B cell (primary cell): ENCODE measurements around the gene FRMD8. TPM values are rescaled to one million over a fixed set of nuclear protein-coding genes. Genes with fewer than 3 reads are reported as not detected.

Experiments used
- ATAC-seq: fragments of 200-7000 bp; cut with Tn5 transposase; one replicate; pipeline ENCODE4 v1.10.0; 2021; ENCODE audit warnings: low read depth, mild to moderate bottlenecking, moderate number of reproducible peaks, moderate library complexity
- CTCF ChIA-PET: fragments of 350-600 bp; sonication (Branson Sonifier 250); formaldehyde crosslinking; loops from one replicate; lab custom pipeline; 2021; ENCODE audit warnings: antibody characterized with exemption, inconsistent platforms; lab: Charles Lee
- POLR2A ChIA-PET: fragments of 350-600 bp; sonication (Branson Sonifier 250); formaldehyde crosslinking; loops from one replicate; lab custom pipeline; 2021; ENCODE audit warnings: antibody characterized with exemption; lab: Charles Lee
- DNase-seq: peaks from one replicate; pipeline ENCODE4 v3.0.0; 2013
- H2AFZ ChIP-seq: 2 replicates; pipeline ENCODE4 v1.6.1; 2012; ENCODE audit warnings: mild to moderate bottlenecking, low read depth, low read length; ENCODE audit not compliant: insufficient read depth, poor library complexity, severe bottlenecking
- H3K27ac ChIP-seq, 2 donors: 1 replicate in 1 of 2; 2 replicates in 1 of 2; pipeline ENCODE4 v1.5.1; 2012 to 2013; ENCODE audit warnings: low read length in 2 of 2, mild to moderate bottlenecking in 2 of 2, moderate library complexity in 1 of 2
- H3K27me3 ChIP-seq, 4 experiments: fragments of 200-600 bp in 1 of 4; sonication (generic) in 1 of 4; replicated peaks in 1 of 4; 1 replicate in 2 of 4; 2 replicates in 2 of 4; pipeline versions ENCODE4 v1.6.1 to v1.7.0; 2013 to 2016; ENCODE audit warnings: low read length in 3 of 4, mild to moderate bottlenecking in 2 of 4, mixed read lengths in 1 of 4, moderate library complexity in 1 of 4; ENCODE audit not compliant: insufficient read depth in 4 of 4, control insufficient read depth in 3 of 4; ENCODE audit errors: control extremely low read depth in 1 of 4
- H3K36me3 ChIP-seq, 2 experiments: replicated peaks in 1 of 2; 1 replicate in 1 of 2; 2 replicates in 1 of 2; pipeline versions ENCODE4 v1.6.1 to v1.7.1; 2013; ENCODE audit warnings: low read length in 1 of 2; ENCODE audit not compliant: insufficient read depth in 2 of 2, control insufficient read depth in 1 of 2; ENCODE audit errors: control extremely low read depth in 1 of 2, extremely low read depth in 1 of 2
- H3K4me1 ChIP-seq, 2 donors: fragments of 200-600 bp in 1 of 2; sonication (generic) in 1 of 2; 1 replicate in 1 of 2; 2 replicates in 1 of 2; pipeline versions ENCODE4 v1.5.1 to v1.6.1; 2013 to 2017; ENCODE audit warnings: low read length in 2 of 2; ENCODE audit not compliant: control insufficient read depth in 2 of 2, insufficient read depth in 2 of 2
- H3K4me2 ChIP-seq: replicated peaks from 2 replicates; pipeline ENCODE3; 2012; ENCODE audit warnings: mild to moderate bottlenecking, low read depth, low read length; ENCODE audit not compliant: poor library complexity, severe bottlenecking
- H3K4me3 ChIP-seq, 5 experiments: fragments of 200-600 bp in 1 of 5; sonication (generic) in 1 of 5; 1 replicate in 3 of 5; 2 replicates in 2 of 5; pipeline versions ENCODE4 v1.5.1 to v1.7.0; 2011 to 2016; ENCODE audit warnings: low read length in 4 of 5, mild to moderate bottlenecking in 4 of 5, low read depth in 2 of 5, control low read depth in 1 of 5, moderate library complexity in 1 of 5; ENCODE audit not compliant: insufficient read depth in 1 of 5; ENCODE audit errors: control extremely low read depth in 1 of 5, extremely low read depth in 1 of 5
- H3K79me2 ChIP-seq: fragments of 200-600 bp; sonication (generic); one replicate; pipeline ENCODE4 v1.6.0; 2016; ENCODE audit warnings: low read length; ENCODE audit not compliant: control insufficient read depth, insufficient read depth
- H3K9ac ChIP-seq: fragments of 200-600 bp; sonication (generic); 2 replicates; pipeline ENCODE4 v1.6.1; 2017; ENCODE audit warnings: mild to moderate bottlenecking, low read length, moderate library complexity
- H3K9me3 ChIP-seq, 3 donors: one replicate each; pipeline versions ENCODE4 v1.6.1 to v1.7.1; 2013; ENCODE audit warnings: low read length in 2 of 3; ENCODE audit not compliant: control insufficient read depth in 2 of 3, insufficient read depth in 1 of 3; ENCODE audit errors: control extremely low read depth in 1 of 3
- H4K20me1 ChIP-seq: 2 replicates; pipeline ENCODE4 v1.6.0; 2012; ENCODE audit warnings: mild to moderate bottlenecking, low read length; ENCODE audit not compliant: insufficient read depth, control insufficient read depth, poor library complexity, severe bottlenecking
- H3K27ac Mint-ChIP-seq: one replicate; pipeline ENCODE4 v1.8.0; 2021; ENCODE audit warnings: mixed read lengths
- H3K27me3 Mint-ChIP-seq: one replicate; pipeline ENCODE4 v1.8.0; 2021; ENCODE audit warnings: mixed read lengths
- H3K4me1 Mint-ChIP-seq: one replicate; pipeline ENCODE4 v1.8.0; 2021; ENCODE audit warnings: mixed read lengths
- H3K4me3 Mint-ChIP-seq: one replicate; pipeline ENCODE4 v1.8.0; 2021; ENCODE audit warnings: mixed read lengths
- H3K9me3 Mint-ChIP-seq: one replicate; pipeline ENCODE4 v1.8.0; 2022; ENCODE audit warnings: mixed read lengths; ENCODE audit not compliant: insufficient read depth
- EZH2 ChIP-seq: IDR thresholded peaks from 2 replicates; pipeline ENCODE4 v1.6.1; 2012; ENCODE audit warnings: borderline replicate concordance, low read depth, mild to moderate bottlenecking, moderate library complexity, low read length; ENCODE audit not compliant: insufficient read depth, poor library complexity, severe bottlenecking
- WGBS: methylation state at CpG from one replicate; pipeline ENCODE4 v1.1.5; 2013; ENCODE audit warnings: missing lambda C conversion rate; ENCODE audit not compliant: insufficient coverage; 5-methylcytosine and 5-hydroxymethylcytosine counted together
- intact Hi-C: fragments of 100-400 bp; cut with micrococcal nuclease; formaldehyde crosslinking; loops from one replicate; pipeline ENCODE4 v1.10.0; 2022
- polyA plus RNA-seq: library from polyadenylated mRNA; depleted of rRNA; stranded (reverse); fragments of >200 nt; gene quantifications from 2 replicates; pipeline ENCODE4 v1.2.3, GENCODE V29; 2012
- total RNA-seq, 2 donors: library from RNA; stranded (reverse); fragments of 120-200 nt in 1 of 2; gene quantifications; 1 replicate in 1 of 2; 2 replicates in 1 of 2; pipeline versions ENCODE4 v1.2.3 to v1.2.4, GENCODE V29; 2013 to 2022
- TF ChIP-seq, protein P1 (sequence below): fragments of 200-600 bp; IDR thresholded peaks from one replicate; pipeline ENCODE4 v1.8.0; 2022; ENCODE audit warnings: antibody characterized with exemption, mild to moderate bottlenecking

The FRMD8 gene
- total and polyA plus RNA-seq, 2 donors (not counting 1 experiment from before 2014, with no cell fraction given): 44.3 to 73.6 TPM

DNA sequence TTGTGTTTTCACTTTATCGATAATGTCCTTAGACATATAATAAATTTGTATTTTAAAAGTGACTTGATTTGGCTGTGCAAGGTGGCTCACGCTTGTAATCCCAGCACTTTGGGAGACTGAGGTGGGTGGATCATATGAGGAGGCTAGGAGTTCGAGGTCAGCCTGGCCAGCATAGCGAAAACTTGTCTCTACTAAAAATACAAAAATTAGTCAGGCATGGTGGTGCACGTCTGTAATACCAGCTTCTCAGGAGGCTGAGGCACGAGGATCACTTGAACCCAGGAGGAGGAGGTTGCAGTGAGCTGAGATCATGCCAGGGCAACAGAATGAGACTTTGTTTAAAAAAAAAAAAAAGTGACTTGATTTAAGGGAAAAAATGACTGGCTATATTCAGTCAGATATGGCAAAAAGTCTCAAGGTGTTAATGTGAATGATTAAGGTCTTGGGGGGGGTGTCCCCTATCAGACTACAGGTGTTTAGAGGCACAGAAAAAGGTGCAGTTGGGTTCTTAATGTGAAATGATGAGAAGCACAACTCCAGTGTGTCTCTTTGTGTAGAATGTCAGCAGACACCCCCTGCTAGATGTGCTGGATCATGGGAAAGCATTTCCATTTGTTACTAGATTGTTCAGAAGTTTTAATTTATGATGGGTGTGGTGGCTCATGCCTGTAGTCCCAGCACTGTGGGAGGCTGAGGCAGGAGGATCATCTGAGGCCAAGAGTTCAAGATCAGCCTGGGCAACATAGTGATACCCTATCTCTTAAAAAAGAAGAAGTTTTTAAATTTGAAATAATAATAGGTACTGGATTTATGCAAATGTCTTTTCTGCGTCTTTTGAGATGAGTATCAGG, 53.1 kb downstream of the FRMD8 start:
- Mint-ChIP-seq H3K4me1 (peaks cover 59% of the 10 kb centered on the region), H3K27me3 (no peaks in the 10 kb centered on the region), H3K4me3 (peak overlapping the region; percentile 89), H3K27ac (peak overlapping the region; percentile 98), H3K9me3 (no peaks in the 10 kb centered on the region)
- no peaks in the 10 kb centered on the region for H3K27me3 ChIP-seq
- H3K4me3 ChIP-seq: no peak overlapping the region
- H3K9ac ChIP-seq: no peak overlapping the region
- H3K36me3 ChIP-seq: peaks cover 3 to 19% of the 10 kb centered on the region in 2 experiments
- no peak overlapping the region for H2AFZ ChIP-seq
- intact Hi-C loops: no loop called here
- peak overlapping the region; percentile 60 for H3K4me2 ChIP-seq
- H3K27ac ChIP-seq: peak overlapping the region in 1 of 2 donors; percentile 79
- H3K9me3 ChIP-seq: no peaks in the 10 kb centered on the region
- peaks cover 57% of the 10 kb centered on the region in 2 donors for H3K4me1 ChIP-seq
- no peak for TF ChIP-seq EZH2
- TF ChIP-seq, protein P1, sequence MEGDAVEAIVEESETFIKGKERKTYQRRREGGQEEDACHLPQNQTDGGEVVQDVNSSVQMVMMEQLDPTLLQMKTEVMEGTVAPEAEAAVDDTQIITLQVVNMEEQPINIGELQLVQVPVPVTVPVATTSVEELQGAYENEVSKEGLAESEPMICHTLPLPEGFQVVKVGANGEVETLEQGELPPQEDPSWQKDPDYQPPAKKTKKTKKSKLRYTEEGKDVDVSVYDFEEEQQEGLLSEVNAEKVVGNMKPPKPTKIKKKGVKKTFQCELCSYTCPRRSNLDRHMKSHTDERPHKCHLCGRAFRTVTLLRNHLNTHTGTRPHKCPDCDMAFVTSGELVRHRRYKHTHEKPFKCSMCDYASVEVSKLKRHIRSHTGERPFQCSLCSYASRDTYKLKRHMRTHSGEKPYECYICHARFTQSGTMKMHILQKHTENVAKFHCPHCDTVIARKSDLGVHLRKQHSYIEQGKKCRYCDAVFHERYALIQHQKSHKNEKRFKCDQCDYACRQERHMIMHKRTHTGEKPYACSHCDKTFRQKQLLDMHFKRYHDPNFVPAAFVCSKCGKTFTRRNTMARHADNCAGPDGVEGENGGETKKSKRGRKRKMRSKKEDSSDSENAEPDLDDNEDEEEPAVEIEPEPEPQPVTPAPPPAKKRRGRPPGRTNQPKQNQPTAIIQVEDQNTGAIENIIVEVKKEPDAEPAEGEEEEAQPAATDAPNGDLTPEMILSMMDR: no peak
- ChIA-PET POLR2A (interaction anchor here (0.6 to 9.3 kb wide), 6 partner anchors 17 to 568 kb away, joined by 3 to 102 read pairs (median 5); partner anchors contain the start of genes MALAT1 and NEAT1), CTCF (interaction anchor here (1.3 to 1.4 kb wide), 2 partner anchors 58 to 63 kb away, joined by 3 to 4 read pairs; no protein-coding TSS in a partner anchor)
- WGBS: 13% methylated on average over 2 of the region's 7 CpGs
- no peak for ATAC-seq
- H4K20me1 ChIP-seq: no peaks in the 10 kb centered on the region
- DNase-seq: peak; percentile 22
- peaks cover 36% of the 10 kb centered on the region for H3K79me2 ChIP-seq
